KOPT-K1 (cell line): ENCODE data around the gene TUBB1.

Source experiments
- H3K27ac ChIP-seq: fragments of 200-600 bp; sonication (generic); 2 replicates; pipeline ENCODE4 v1.5.1; 2016; ENCODE audit warnings: antibody characterized with exemption, mild to moderate bottlenecking, low read depth, low read length; ENCODE audit not compliant: poor library complexity, severe bottlenecking
- H3K36me3 ChIP-seq: fragments of 200-600 bp; sonication (generic); 2 replicates; pipeline ENCODE4 v1.5.1; 2017; ENCODE audit warnings: antibody characterized with exemption, mild to moderate bottlenecking, low read length, moderate library complexity; ENCODE audit not compliant: insufficient read depth
- H3K9me3 ChIP-seq: fragments of 200-600 bp; sonication (generic); 2 replicates; pipeline ENCODE4 v1.5.1; 2017; ENCODE audit warnings: antibody characterized with exemption, low read length, mild to moderate bottlenecking; ENCODE audit not compliant: insufficient read depth, poor library complexity, severe bottlenecking

Gene TUBB1

GRCh38 chr20:59048681-59049030 lies 29.4 kb downstream of the TUBB1 start:
- H3K27ac ChIP-seq, result no peak overlapping the region
- H3K36me3 ChIP-seq, result no peaks in the 10 kb centered on the region
- H3K9me3 ChIP-seq, result no peaks in the 10 kb centered on the region

- no peak overlapping the region for H3K27ac ChIP-seq
- H3K36me3 ChIP-seq, result no peaks in the 10 kb centered on the region
- no peaks in the 10 kb centered on the region for H3K9me3 ChIP-seq
These were observed 31.2 kb downstream of the TUBB1 start for GRCh38 chr20:59050437-59050836.

- no peaks in the 10 kb centered on the region for H3K36me3 ChIP-seq
- no peaks in the 10 kb centered on the region for H3K9me3 ChIP-seq
- H3K27ac ChIP-seq, result no peak overlapping the region
These were observed 32.5 kb downstream of the TUBB1 start for GRCh38 chr20:59051666-59052185.

- no peak overlapping the region for H3K27ac ChIP-seq
- no peaks in the 10 kb centered on the region for H3K9me3 ChIP-seq
These were observed 36.1 kb downstream of the TUBB1 start for GRCh38 chr20:59055302-59055701.

GRCh38 chr20:59062081-59062480 lies 42.9 kb downstream of the TUBB1 start:
- Histone ChIP-seq H3K36me3 (no peaks in the 10 kb centered on the region), H3K27ac (no peak overlapping the region), H3K9me3 (no peaks in the 10 kb centered on the region)

More at GRCh38 chr20:59055302-59055701, 36.1 kb downstream of the TUBB1 start:
- H3K36me3 ChIP-seq, result no peaks in the 10 kb centered on the region

GRCh38 chr20:59063358-59064213 lies 44.4 kb downstream of the TUBB1 start:
- Histone ChIP-seq H3K36me3 (no peaks in the 10 kb centered on the region), H3K27ac (no peak overlapping the region), H3K9me3 (no peaks in the 10 kb centered on the region)

GRCh38 chr20:59064214-59064722 lies 45.0 kb downstream of the TUBB1 start:
- Histone ChIP-seq H3K9me3 (no peaks in the 10 kb centered on the region), H3K27ac (no peak overlapping the region), H3K36me3 (no peaks in the 10 kb centered on the region)

- Histone ChIP-seq H3K27ac (no peak overlapping the region), H3K9me3 (no peaks in the 10 kb centered on the region), H3K36me3 (no peaks in the 10 kb centered on the region)
These were observed 49.3 kb downstream of the TUBB1 start for GRCh38 chr20:59068534-59068933.

- H3K27ac ChIP-seq, result no peak overlapping the region
- no peaks in the 10 kb centered on the region for H3K9me3 ChIP-seq
- no peaks in the 10 kb centered on the region for H3K36me3 ChIP-seq
These were observed 49.8 kb downstream of the TUBB1 start for GRCh38 chr20:59069026-59069425.

GRCh38 chr20:59071216-59071615 lies 52.0 kb downstream of the TUBB1 start:
- Histone ChIP-seq H3K36me3 (no peaks in the 10 kb centered on the region), H3K9me3 (no peaks in the 10 kb centered on the region), H3K27ac (no peak overlapping the region)

GRCh38 chr20:59073582-59073981 lies 54.4 kb downstream of the TUBB1 start:
- Histone ChIP-seq H3K9me3 (no peaks in the 10 kb centered on the region), H3K27ac (no peak overlapping the region), H3K36me3 (no peaks in the 10 kb centered on the region)

- Histone ChIP-seq H3K9me3 (no peaks in the 10 kb centered on the region), H3K36me3 (no peaks in the 10 kb centered on the region), H3K27ac (no peak overlapping the region)
These were observed 55.2 kb downstream of the TUBB1 start for GRCh38 chr20:59074456-59074855.

GRCh38 chr20:59075934-59076508 lies 56.8 kb downstream of the TUBB1 start:
- Histone ChIP-seq H3K36me3 (no peaks in the 10 kb centered on the region), H3K27ac (no peak overlapping the region), H3K9me3 (no peaks in the 10 kb centered on the region)
